GM23338 (cell line): Measurements from ENCODE around the gene HELB. TPM values are rescaled to one million over a fixed set of nuclear protein-coding genes. Genes with fewer than 3 reads are reported as not detected.

Experiments
- ATAC-seq: fragments of 200-7000 bp; cut with Tn5 transposase; 3 replicates; pipeline ENCODE4 v1.9.1; 2020
- DNase-seq: peaks from one replicate; pipeline ENCODE4 v3.0.0-alpha.2; 2015; ENCODE audit warnings: low spot score
- H2AFZ ChIP-seq: fragments of 200-600 bp; sonication (generic); 2 replicates; pipeline ENCODE4 v1.8.0; 2016; ENCODE audit warnings: antibody characterized with exemption, mild to moderate bottlenecking, moderate library complexity
- H3F3A ChIP-seq: fragments of 200-600 bp; sonication (generic); replicated peaks from 2 replicates; pipeline ENCODE4 v1.8.0; 2017; ENCODE audit warnings: antibody characterized with exemption, mixed run types, low read depth
- H3K27ac ChIP-seq: fragments of 200-600 bp; sonication (generic); 2 replicates; pipeline ENCODE4 v1.6.1; 2016; ENCODE audit warnings: low read depth
- H3K27me3 ChIP-seq: fragments of 200-600 bp; sonication (generic); 2 replicates; pipeline ENCODE4 v1.8.0; 2016; ENCODE audit warnings: mild to moderate bottlenecking, mixed run types, moderate library complexity; ENCODE audit not compliant: insufficient read depth
- H3K36me3 ChIP-seq: fragments of 200-600 bp; sonication (generic); 2 replicates; pipeline ENCODE4 v1.8.0; 2016; ENCODE audit warnings: mild to moderate bottlenecking; ENCODE audit not compliant: insufficient read depth
- H3K4me1 ChIP-seq: fragments of 200-600 bp; sonication (generic); 2 replicates; pipeline ENCODE4 v1.8.0; 2016; ENCODE audit warnings: mild to moderate bottlenecking, moderate library complexity; ENCODE audit not compliant: insufficient read depth
- H3K4me2 ChIP-seq: fragments of 200-600 bp; sonication (generic); 2 replicates; pipeline ENCODE4 v1.7.1; 2017; ENCODE audit warnings: mixed run types
- H3K4me3 ChIP-seq: fragments of 200-600 bp; sonication (generic); 2 replicates; pipeline ENCODE4 v1.6.1; 2016; ENCODE audit warnings: mixed run types
- H3K79me2 ChIP-seq: fragments of 200-600 bp; sonication (generic); replicated peaks from 2 replicates; pipeline ENCODE4 v1.8.0; 2017; ENCODE audit warnings: mild to moderate bottlenecking; ENCODE audit not compliant: insufficient read depth
- H3K9me2 ChIP-seq: fragments of 200-600 bp; sonication (generic); 2 replicates; pipeline ENCODE4 v1.8.0; 2017; ENCODE audit not compliant: insufficient read depth
- H4K20me1 ChIP-seq: fragments of 200-600 bp; sonication (generic); replicated peaks from 2 replicates; pipeline ENCODE4 v1.8.0; 2017; ENCODE audit warnings: mild to moderate bottlenecking; ENCODE audit not compliant: insufficient read depth
- H3K27ac Mint-ChIP-seq: 2 replicates; pipeline ENCODE4 v1.8.0; 2020; ENCODE audit warnings: inconsistent platforms, mild to moderate bottlenecking, moderate library complexity, mixed read lengths
- H3K27me3 Mint-ChIP-seq: 3 replicates; pipeline ENCODE4 v1.8.0; 2022; ENCODE audit warnings: low read depth, mild to moderate bottlenecking, moderate library complexity, mixed read lengths, inconsistent platforms; ENCODE audit not compliant: insufficient read depth, poor library complexity
- H3K36me3 Mint-ChIP-seq: 3 replicates; pipeline ENCODE4 v1.8.0; 2021; ENCODE audit warnings: low read depth, mild to moderate bottlenecking, inconsistent platforms, moderate library complexity, mixed read lengths
- H3K4me1 Mint-ChIP-seq: 3 replicates; pipeline ENCODE4 v1.8.0; 2020; ENCODE audit warnings: mild to moderate bottlenecking, inconsistent platforms, mixed read lengths
- H3K4me3 Mint-ChIP-seq: 3 replicates; pipeline ENCODE4 v1.8.0; 2021; ENCODE audit warnings: moderate library complexity, mild to moderate bottlenecking, inconsistent platforms, mixed read lengths
- H3K9me3 Mint-ChIP-seq: 3 replicates; pipeline ENCODE4 v1.8.0; 2020; ENCODE audit warnings: moderate library complexity, mild to moderate bottlenecking, inconsistent platforms, mixed read lengths
- CREB1 ChIP-seq: fragments of 250-450 bp; sonication (Bioruptor Pico); IDR thresholded peaks from 2 replicates; pipeline ENCODE4 v1.5.0; 2020; ENCODE audit warnings: low read depth, mild to moderate bottlenecking, moderate library complexity
- EZH2 ChIP-seq: fragments of 200-600 bp; sonication (generic); IDR thresholded peaks from one replicate; pipeline ENCODE4 v1.8.0; 2017; ENCODE audit warnings: antibody characterized with exemption, mild to moderate bottlenecking, low read depth; ENCODE audit not compliant: unreplicated experiment
- EZH2phosphoT487 ChIP-seq: fragments of 200-600 bp; sonication (generic); IDR thresholded peaks from one replicate; pipeline ENCODE4 v1.8.1; 2018; ENCODE audit warnings: antibody characterized with exemption; ENCODE audit not compliant: unreplicated experiment
- JUNB ChIP-seq: IDR thresholded peaks from one replicate; pipeline ENCODE4 v1.6.1; 2016; ENCODE audit warnings: antibody characterized with exemption; ENCODE audit not compliant: unreplicated experiment
- NANOG ChIP-seq: IDR thresholded peaks from 2 replicates; pipeline ENCODE4 v1.6.1; 2016; ENCODE audit warnings: antibody characterized with exemption, borderline replicate concordance
- POLR2AphosphoS5 ChIP-seq: IDR thresholded peaks from 2 replicates; pipeline ENCODE4 v1.6.1; 2016; ENCODE audit warnings: antibody characterized with exemption, low read depth
- STAT1 ChIP-seq: IDR thresholded peaks from one replicate; pipeline ENCODE4 v1.6.1; 2016; ENCODE audit warnings: antibody characterized with exemption; ENCODE audit not compliant: unreplicated experiment
- ZNF331 ChIP-seq: fragments of 250-450 bp; sonication (Bioruptor Pico); IDR thresholded peaks from 2 replicates; pipeline ENCODE4 v1.5.0; 2020; ENCODE audit warnings: low read depth, mild to moderate bottlenecking, moderate library complexity
- polyA plus RNA-seq: library from polyadenylated mRNA; unstranded; fragments of >200 nt; fragmentation: Nextera tagmentation; extraction: Ambion mirVana; gene quantifications from 2 replicates; pipeline ENCODE4 v1.2.1, GENCODE V29; 2016
- total RNA-seq: library from RNA; depleted of rRNA; stranded (reverse); fragments of >200 nt; shearing (Covaris generic); gene quantifications from 2 replicates; pipeline ENCODE4 v1.2.3, GENCODE V29; 2014
- TF ChIP-seq, protein P1 (sequence below), 2 experiments: fragments of 200-600 bp in 1 of 2; sonication (generic) in 1 of 2; conservative IDR thresholded peaks; 2 replicates each; pipeline versions ENCODE4 v1.5.1 to v1.6.1; 2016 to 2017; ENCODE audit warnings: antibody characterized with exemption in 2 of 2, low read depth in 2 of 2, mild to moderate bottlenecking in 2 of 2, moderate library complexity in 1 of 2
- TF ChIP-seq, protein P2 (sequence below): IDR thresholded peaks from one replicate; pipeline ENCODE4 v1.6.1; 2018; ENCODE audit warnings: antibody characterized with exemption; ENCODE audit not compliant: unreplicated experiment

HELB gene
- total and polyA plus RNA-seq, 2 experiments from 2014 or later = 3.1 to 18.2 TPM

DNA sequence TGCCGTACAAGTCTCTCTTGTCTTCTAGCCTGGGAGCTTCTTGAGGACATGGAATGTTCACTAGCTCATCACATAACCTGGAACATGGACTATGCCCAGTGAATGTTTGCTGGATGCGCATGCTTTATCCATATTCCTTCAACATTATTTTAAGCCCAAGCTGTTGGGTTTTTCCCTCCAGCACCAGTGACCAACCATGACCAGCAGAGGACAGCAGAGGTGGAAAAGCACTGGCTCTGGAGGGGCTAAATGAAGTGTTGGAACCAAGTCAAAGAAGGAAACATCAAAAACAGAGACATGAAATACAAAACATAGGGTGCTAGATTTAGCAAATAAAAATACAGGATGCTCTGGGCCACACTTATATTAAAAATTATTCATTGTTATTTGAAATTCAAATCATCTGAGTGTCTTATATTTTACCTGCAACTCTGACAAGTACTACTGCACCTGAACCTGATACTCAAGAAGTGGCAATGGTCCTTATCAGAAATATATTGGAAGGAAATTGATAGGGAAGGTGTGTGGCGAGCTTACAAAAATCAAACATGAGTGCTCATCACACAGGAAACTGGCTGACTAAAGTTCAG is 23.1 kb upstream of the HELB start:
- Histone ChIP-seq H3K4me1 (no peaks in the 10 kb centered on the region), H3K27ac (no peak overlapping the region), H3K9me2 (peaks cover 8% of the 10 kb centered on the region), H4K20me1 (no peaks in the 10 kb centered on the region), H3F3A (no peaks in the 10 kb centered on the region), H3K4me2 (no peak overlapping the region), H3K79me2 (no peaks in the 10 kb centered on the region), H3K27me3 (no peaks in the 10 kb centered on the region), H3K36me3 (0 out of 2 replicates have a peak, but pooled peaks cover 7% of the 10 kb centered on the region), H2AFZ (no peak overlapping the region), H3K4me3 (no peak overlapping the region)
- ATAC-seq (peak; percentile 60), DNase-seq (peak; percentile 46)
- Mint-ChIP-seq H3K4me1 (no peaks in the 10 kb centered on the region), H3K27me3 (peaks cover 2% of the 10 kb centered on the region), H3K36me3 (no peaks in the 10 kb centered on the region), H3K9me3 (peaks cover 9% of the 10 kb centered on the region), H3K27ac (no peak overlapping the region), H3K4me3 (no peak overlapping the region)
- TF ChIP-seq, protein P1, sequence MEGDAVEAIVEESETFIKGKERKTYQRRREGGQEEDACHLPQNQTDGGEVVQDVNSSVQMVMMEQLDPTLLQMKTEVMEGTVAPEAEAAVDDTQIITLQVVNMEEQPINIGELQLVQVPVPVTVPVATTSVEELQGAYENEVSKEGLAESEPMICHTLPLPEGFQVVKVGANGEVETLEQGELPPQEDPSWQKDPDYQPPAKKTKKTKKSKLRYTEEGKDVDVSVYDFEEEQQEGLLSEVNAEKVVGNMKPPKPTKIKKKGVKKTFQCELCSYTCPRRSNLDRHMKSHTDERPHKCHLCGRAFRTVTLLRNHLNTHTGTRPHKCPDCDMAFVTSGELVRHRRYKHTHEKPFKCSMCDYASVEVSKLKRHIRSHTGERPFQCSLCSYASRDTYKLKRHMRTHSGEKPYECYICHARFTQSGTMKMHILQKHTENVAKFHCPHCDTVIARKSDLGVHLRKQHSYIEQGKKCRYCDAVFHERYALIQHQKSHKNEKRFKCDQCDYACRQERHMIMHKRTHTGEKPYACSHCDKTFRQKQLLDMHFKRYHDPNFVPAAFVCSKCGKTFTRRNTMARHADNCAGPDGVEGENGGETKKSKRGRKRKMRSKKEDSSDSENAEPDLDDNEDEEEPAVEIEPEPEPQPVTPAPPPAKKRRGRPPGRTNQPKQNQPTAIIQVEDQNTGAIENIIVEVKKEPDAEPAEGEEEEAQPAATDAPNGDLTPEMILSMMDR (conservative IDR thresholded peaks at IDR 0.05; ENCODE audit: low read depth in 2 of 2) = peak; percentile 66 to 80
- TF ChIP-seq JUNB = no peak

DNA sequence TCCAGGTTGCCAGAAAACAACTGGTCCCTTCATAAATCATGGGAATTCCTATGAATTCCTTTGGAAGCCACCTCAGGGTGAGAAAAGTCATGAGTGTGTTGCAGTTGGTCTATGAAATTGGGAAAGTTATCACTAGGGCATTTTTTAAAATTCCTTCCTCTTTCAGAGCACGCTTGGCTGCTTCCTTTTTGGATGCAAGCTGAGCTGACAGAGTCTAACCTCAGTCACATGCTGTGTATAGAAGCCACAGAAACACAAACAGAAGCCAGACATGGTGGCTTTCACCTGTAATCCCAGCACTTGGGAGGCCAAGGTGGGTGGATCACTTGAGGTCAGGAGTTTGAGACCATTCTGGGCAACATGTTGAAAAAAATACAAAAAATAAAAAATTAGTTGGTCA is 21.7 kb upstream of the HELB start:
- Mint-ChIP-seq H3K27me3 (peaks cover 2% of the 10 kb centered on the region), H3K9me3 (peaks cover 9% of the 10 kb centered on the region), H3K27ac (no peak overlapping the region), H3K36me3 (no peaks in the 10 kb centered on the region), H3K4me1 (no peaks in the 10 kb centered on the region), H3K4me3 (no peak overlapping the region)
- Histone ChIP-seq H2AFZ (no peak overlapping the region), H3K27me3 (no peaks in the 10 kb centered on the region), H3K9me2 (peaks cover 8% of the 10 kb centered on the region), H4K20me1 (no peaks in the 10 kb centered on the region), H3K36me3 (0 out of 2 replicates have a peak, but pooled peaks cover 7% of the 10 kb centered on the region), H3K4me3 (no peak overlapping the region), H3K27ac (no peak overlapping the region), H3K4me1 (no peaks in the 10 kb centered on the region), H3K4me2 (no peak overlapping the region), H3K79me2 (no peaks in the 10 kb centered on the region), H3F3A (no peaks in the 10 kb centered on the region)
- DNase-seq (no peak), ATAC-seq (no peak)
- TF ChIP-seq POLR2AphosphoS5 (no peak), STAT1 (no peak), ZNF331 (CRISPR knock-in tag) (no peak), JUNB (no peak), CREB1 (CRISPR knock-in tag) (no peak), EZH2 (no peak), EZH2phosphoT487 (no peak), NANOG (no peak)
- TF ChIP-seq, protein P1 (conservative IDR thresholded peaks at IDR 0.05; ENCODE audit: low read depth in 2 of 2) = no peak
- TF ChIP-seq, protein P2, sequence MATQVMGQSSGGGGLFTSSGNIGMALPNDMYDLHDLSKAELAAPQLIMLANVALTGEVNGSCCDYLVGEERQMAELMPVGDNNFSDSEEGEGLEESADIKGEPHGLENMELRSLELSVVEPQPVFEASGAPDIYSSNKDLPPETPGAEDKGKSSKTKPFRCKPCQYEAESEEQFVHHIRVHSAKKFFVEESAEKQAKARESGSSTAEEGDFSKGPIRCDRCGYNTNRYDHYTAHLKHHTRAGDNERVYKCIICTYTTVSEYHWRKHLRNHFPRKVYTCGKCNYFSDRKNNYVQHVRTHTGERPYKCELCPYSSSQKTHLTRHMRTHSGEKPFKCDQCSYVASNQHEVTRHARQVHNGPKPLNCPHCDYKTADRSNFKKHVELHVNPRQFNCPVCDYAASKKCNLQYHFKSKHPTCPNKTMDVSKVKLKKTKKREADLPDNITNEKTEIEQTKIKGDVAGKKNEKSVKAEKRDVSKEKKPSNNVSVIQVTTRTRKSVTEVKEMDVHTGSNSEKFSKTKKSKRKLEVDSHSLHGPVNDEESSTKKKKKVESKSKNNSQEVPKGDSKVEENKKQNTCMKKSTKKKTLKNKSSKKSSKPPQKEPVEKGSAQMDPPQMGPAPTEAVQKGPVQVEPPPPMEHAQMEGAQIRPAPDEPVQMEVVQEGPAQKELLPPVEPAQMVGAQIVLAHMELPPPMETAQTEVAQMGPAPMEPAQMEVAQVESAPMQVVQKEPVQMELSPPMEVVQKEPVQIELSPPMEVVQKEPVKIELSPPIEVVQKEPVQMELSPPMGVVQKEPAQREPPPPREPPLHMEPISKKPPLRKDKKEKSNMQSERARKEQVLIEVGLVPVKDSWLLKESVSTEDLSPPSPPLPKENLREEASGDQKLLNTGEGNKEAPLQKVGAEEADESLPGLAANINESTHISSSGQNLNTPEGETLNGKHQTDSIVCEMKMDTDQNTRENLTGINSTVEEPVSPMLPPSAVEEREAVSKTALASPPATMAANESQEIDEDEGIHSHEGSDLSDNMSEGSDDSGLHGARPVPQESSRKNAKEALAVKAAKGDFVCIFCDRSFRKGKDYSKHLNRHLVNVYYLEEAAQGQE = no peak
